NCI-H82 (cell line): Measurements from ENCODE around the gene EDEM2.
"Not testable (repeated sequence)": the region's sequence is repeated elsewhere in the genome, so short reads cannot be mapped to it uniquely, and the experiment has no call there.

Source experiments
- DNase-seq: peaks from one replicate; lab custom pipeline; 2025; lab: John Stamatoyannopoulos, UW

EDEM2 gene

DNA sequence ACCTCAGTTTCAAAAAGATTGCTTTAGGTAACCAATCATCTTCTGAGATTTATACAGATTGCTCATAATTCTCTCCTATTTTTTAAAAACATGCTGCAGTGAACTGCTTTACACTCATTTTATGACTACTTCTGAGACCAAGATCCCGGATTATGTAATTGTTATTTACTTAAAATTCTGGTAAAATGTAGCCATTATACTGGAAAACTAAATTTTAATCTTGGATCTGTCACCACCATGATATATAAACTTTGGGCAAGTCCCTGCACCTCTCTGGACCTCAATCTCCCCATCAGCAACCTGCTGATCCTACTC, 24.3 kb upstream of the EDEM2 start:
- DNase-seq = no peak

DNA sequence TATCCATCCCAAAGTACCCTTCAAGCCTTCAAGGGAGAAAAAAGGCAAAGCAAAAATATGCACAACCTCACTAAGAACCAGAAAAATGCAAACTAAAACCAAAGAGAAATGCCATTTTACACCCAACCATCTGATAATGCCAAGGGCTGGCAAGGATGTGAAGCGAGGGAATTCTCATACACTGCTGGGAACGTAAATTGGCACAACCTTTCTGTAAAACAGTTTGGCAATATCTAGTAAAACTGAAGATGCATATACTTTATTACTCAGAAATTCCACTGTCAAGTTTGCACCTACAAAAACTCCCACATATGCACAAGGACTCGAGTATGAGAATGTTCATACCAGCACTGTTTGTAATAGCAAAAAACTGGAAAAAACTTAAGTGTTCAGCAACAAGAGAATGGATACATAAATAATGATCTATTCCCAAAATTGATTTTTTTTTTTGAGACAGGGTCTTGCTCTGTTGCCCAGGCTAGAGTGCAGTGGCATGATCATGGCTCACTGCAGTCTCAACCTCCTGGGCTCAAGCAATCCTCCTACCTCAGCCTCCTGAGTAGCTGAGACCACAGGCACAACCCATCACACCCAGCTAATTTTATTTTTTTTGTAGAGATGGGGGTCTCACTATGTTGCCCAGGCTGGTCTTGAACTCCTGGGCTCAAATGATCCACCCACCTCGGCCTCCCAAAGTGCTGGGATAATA, 21.7 kb upstream of the EDEM2 start:
- DNase-seq = not testable (repeated sequence)

DNA sequence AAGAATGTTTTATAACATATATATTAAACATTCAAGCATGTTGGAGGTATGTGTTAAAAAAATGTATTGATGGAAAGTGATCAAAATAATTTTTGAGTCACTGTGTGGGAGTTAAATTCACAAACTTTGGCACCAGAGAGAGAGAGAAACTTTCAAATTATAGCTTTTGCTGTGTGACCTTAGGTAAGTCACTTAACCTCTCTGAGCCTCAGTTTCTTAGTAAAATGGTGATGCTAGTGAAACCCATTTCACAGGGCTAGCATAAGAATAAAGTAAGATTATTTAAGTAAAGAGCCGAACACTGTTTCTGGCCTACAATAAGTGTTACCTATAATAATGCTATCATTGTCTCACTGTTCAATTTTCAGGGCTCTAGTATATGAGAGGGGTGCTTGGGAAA, 20.7 kb upstream of the EDEM2 start:
- DNase-seq = no peak

DNA sequence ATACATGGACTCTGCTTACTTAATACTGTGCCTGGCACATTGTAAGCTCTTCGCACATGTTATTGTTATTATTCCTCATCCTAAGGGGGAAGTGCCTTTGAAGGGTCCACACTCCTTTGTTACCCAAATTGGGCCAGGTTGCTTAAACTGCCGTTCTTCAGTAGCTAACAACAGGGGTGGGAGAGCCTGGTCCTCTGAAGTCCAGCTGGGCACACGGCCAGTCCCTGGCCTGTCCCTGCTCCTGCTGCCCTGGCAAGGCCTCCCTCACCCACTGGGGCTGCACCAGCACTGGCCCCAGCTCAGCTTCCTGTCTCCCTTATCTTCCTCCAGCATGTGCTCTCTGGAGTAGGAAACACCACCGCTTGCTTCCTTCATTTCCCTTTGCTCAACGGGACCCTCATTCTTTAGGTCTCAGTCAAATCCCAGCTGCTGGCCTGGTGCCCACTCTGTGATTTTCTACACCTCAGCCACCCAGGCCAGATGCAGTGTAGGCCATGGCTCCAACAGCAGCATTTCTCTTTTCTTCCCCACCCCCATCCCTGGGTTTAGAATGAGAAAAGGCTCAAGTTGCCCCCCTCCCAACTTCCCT, 19.2 kb upstream of the EDEM2 start:
- DNase-seq = peak; percentile 43

DNA sequence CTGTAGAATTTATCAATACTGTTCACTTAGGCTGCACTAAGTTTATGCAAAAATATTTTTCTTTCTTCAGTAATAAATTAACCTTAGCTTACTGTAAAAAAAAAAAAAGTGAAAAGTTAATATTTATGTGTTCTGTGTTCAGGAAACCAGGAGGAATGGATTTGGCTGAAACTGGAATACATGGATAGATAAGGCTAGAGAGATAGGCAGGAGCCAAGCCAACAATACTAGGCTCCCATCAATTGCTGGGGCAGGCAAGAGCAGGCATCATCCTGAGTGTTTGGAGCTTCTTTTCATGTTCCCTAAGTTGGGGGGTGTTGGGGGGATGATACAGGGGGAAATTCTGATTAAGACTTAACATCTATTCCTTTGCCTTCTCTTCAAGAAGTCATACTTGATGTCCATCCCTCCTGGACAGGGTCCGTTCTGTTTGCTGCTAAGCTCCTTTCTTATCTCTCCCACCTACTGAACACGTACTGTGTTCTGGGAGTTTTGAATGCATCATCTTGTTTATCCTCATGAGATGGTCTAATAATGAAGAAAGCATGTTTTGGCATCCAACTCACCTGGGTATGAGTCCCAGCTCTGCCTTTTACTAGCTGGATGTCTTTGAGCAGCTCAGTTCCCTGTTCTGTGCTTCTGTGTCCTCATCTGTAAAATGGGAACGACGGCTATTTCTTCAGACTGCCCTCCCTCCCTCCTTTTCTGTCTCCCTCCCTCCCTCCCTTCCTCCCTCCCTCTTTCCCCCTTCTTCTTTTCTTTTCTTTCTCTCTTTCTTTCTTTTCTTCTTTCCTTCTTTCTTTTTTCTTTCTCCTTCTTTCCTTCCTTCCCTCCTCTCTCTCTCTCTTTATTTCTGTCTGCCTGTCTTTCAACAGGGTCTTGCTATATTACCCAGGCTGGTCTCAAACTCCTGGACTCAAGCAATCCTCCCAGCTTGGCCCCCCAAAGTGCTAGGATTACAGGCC, 18.4 kb upstream of the EDEM2 start:
- DNase-seq = no peak

DNA sequence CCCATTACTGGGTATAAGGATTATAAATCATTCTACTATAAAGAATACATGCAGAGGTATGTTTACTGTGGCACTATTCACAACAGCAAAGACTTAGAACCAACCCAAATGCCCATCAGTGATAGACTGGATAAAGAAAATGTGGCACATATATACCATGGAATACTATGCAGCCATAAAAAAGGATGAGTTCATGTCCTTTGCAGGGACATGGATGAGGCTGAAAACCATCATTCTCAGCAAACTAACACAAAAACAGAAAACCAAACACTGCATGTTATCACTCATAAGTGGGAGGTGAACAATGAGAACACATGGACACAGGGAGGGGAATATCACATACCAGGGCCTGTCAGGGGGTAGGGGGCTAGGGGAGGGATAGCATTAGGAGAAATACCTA, 17.4 kb upstream of the EDEM2 start:
- not testable (repeated sequence) for DNase-seq

DNA sequence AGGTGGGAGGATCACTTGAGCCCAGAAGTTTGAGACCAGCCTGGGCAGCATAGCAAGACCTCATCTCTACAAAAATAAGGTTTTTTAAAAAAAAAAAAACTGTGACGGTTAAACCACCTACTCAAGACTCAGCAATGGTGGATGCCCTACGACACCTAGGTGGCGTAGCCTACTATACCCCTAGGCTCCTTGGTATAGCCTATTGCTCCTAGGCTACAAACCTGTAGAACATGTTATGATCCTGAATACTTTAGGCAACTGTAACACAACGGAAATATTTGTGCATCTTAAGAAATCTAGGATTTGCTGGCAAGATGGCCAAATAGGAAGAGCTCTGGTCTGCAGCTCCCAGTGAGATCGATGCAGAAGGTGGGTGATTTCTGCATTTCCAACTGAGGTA, 13.2 kb upstream of the EDEM2 start:
- not testable (repeated sequence) for DNase-seq

DNA sequence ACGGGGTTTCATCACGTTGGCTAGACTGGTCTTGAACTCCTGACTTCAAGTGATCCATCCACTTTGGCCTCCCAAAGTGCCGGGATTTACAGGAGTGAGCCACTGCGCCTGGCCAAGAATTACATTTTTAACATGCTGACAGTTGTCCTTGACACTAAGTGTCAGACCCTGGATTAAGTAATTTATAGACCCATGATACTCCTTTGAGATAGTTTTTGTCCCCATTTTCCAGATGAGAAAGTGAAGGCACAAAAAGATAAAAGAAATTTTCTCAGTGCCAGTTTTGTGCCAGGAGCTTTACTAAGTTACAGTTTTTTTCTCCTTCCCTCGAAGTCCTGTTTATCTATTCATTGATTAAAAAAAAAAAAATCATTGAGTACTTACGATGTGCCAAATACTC, 9.8 kb upstream of the EDEM2 start:
- no peak for DNase-seq

DNA sequence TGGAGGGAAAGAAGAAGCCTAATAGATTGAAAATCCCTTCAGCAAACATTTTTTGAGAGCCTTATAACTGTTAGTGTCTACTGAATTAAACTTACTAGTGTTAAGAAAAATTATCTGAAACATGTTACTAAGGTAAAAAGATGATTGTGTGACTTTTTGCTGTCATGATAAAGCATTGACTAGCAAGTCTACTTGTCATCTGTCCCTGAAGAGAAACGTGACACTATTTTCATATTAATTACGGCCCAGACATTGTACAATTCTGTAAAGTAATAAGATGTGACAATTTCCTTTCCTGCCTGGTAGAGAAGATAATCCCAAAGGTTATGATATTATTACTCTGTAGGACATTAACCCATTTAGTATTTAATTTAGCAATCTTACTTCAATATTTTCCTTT, 8.8 kb upstream of the EDEM2 start:
- no peak for DNase-seq

DNA sequence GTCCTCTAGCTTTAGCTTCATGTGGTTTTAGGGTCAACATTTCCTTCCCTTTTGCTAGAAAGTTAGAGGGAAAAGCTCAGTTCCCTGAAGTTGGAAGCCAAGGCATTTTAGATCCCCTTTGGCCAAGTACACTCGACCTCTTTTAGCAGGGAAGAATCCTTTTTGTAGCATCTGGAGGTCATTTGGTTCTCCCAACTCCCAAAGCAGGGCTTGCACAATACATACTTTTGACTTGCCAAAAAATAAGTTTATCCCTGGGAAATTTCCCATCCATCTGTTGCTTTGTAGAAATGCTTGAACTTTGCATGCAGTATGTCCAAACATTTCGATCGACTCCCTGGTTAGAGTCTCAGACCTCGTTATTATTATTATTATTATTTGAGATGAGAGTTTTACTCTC, 4.6 kb upstream of the EDEM2 start:
- no peak for DNase-seq

DNA sequence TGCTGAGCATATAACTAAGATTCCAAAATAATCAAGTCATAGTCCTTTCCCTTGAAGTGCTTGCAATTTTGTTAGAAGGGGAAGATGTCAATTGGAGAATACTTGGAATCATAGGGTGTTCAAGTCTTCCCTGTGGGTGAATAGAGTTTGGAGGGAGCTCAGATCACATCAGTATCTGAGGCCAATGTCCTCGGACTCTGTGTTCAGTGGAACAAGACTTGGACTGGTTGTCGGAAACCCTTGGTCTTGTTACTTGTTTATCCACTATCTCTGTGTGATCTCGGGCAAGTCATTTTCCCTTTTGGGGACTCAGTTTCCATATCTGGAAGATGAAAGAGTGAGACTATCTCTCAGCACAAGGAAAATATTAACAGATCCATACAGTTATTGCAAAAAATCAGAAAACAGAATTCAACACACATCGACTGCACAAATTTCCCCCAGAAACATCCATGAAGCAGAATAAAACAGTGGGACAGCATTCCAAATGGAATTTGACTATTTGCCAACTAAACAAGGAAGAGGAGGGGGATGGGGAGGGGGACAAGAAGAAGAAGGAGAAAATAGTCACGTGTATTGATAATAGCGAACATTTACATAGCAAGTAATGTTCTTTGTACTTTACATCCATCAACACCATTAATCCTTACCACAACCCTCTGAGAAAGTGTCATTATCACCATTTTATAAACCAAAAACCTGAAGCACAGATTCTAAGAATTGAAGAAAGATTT, 3.9 kb upstream of the EDEM2 start:
- no peak for DNase-seq

DNA sequence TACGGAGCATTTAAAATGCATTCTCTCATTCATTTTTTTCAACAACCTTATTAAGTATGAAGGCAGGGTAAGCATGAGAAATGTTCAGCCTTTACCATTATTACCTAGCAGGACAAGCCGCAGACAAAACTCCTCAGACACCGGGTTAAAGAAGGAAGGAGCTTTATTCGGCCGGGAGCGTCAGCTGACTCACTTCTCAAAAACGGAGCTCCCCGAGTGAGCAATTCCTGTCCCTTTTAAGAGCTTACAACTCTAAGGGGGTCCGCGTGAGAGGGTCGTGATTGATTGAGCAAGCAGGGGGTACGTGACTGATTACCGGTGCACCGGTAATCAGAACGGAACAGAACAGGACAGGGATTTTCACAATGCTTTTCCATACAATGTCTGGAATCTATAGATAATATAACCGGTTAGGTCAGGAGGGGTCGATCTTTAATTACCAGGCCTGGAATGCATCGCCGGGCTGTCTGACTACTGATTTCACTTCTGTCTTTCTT, 487 bp upstream of the EDEM2 start:
- DNase-seq = peak; percentile 66

DNA sequence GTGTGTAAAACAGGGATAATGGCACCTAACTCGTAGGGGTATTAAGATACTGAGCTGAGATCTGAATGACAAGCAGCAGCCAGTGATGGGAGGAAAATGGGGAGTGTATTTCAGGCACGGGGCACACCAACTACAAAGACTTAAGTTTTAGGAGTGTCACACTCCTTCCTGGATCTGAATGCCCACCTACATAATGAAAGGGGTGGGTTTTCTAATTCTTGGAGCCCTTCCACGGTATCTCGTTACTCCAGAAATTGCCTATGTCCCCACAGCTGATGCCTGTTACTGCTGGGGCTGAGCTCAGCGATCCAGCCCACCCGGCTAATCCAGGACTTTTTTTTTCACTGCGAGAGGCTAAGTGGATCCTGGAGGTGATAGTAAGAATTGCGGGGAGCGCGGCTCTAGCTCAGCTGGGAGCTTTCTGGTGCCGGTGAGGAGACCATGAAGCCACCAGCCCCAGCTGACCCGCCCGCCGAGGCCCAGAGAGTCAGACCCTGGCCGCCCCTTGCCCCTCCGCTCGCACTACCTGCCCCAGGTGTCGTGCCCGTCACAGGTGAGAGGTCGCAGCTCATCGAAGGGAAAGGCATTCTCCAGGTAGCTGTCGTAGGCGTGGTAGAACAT, 727 bp downstream of the EDEM2 start:
- peak; percentile 82 for DNase-seq

DNA sequence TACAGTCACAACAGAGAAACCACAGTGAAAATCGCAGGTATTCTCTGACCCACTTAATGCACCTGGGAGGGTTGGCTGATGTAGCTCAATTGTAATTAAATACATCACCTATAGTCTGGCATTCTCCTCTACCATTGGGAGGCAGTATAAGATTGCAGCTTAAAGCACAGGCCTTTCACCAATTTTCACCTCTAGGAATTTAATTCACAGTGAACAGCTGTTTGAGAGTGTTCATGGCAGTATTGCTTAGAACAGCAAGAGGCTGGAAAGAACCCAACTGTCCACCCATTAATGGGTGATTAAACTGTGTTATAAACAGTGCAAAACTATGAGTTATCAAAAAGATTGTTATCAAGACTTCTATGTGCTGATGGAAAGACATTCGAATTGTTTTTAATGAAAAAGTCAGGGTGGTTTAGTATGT, 2.0 kb downstream of the EDEM2 start:
- peak; percentile 86 for DNase-seq

DNA sequence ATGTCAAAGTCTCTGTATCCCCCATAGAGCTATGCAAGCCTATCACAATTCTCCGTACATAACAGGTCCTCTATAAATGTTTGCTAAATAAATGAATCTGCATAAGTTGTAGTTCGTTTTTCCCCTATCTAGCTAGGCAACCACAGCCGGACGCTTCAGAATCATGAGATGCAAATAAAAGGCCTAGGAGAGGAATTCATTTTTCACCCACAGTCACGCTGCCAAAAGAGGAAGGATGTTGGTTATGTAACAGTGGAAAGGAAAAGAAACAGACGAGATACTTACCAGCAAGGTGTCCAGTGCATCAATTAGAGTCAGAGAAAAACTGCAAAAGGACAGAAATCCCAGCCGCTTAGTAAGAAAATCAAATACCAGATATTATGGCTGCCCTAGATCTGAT, 2.4 kb downstream of the EDEM2 start:
- DNase-seq = no peak

DNA sequence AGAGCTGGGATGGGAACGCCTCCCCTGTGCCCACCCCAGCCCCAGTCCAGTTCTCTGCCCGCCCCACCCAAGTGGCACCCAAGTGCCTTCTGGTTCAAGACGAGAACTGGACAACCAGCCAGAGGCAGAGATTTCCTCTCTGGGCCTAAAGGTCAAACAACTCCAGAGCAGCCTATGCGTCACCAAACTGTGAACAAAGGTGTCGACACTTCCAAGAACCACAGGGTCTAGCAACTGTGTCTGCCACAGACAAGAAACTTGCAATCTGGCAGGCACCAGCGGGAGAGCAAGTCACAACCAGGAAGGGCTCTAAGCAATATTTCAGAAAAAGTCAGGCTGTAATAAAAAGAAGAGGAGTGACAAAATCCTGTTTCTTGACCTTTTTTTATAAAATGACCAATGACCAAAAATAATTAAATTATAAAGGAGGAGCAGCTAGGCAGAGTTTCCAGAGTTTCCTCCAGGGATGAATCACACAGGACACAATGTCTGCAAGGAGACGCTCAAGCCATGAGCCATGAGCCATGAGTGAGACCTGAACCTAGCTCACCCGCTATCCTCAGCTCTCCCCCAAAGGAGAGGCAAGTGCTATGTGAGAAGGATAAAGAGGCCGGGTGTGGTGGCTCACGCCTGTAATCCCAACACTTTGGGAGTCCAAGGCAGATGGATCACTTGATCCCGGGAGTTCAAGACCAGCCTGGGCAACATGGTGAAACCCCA, 11.1 kb downstream of the EDEM2 start:
- DNase-seq = no peak

DNA sequence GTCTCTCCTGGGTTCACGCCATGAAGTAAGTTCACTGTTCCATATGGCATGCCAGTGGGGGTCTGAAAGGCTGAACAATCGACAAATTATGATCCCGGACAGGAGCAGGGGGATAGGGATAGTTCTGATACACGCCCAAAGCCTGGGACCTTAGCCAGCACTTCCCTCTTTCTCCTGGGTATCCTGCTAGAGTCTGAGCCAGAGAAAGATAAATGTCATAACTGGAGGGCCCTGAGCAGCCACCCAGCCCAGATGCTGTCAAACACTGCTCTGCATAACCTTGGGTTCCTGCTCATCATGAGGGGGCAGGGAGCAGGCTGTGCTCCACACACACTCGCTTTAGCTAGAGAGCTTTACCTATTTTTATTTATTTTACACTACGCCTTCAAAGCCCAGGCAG, 12.3 kb downstream of the EDEM2 start:
- DNase-seq = no peak

DNA sequence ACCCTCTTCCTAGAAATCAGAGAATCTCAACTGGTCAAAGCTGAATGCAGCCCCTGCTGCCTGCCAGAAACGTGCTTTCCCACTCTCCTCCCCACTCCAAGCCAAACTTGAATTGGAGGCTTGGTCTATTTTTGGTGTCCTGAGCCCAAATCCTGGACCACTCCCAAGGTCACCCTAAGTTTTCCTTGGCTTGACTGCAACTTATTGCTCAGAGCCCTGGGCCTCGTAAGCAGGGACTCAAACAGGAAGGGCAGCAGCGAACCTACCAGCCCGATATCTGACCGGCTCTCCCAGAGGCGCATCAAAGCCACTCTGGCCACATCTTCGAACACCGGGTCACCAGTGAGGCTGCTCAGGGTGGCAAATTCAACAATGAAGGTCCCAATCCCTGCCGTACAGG, 12.7 kb downstream of the EDEM2 start:
- DNase-seq = no peak

DNA sequence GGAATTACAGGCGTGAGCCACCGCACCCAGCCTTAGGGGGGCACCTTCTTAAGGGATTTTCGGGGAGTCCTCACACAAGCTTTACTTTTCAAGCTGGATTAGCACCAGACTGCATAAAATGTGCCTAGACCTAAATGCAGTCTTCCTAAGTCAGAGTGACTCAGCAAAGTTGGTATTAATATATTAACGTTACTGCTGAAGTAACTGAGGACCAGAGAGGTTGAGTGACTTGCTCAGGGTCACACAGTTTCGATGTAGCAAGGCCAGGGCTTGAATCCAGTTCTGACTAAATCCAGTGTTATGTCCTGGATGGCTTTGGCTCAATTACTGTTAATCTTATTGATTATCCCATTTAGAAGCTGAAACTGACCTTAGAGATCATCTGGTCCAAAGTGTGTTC, 13.4 kb downstream of the EDEM2 start:
- DNase-seq = no peak

DNA sequence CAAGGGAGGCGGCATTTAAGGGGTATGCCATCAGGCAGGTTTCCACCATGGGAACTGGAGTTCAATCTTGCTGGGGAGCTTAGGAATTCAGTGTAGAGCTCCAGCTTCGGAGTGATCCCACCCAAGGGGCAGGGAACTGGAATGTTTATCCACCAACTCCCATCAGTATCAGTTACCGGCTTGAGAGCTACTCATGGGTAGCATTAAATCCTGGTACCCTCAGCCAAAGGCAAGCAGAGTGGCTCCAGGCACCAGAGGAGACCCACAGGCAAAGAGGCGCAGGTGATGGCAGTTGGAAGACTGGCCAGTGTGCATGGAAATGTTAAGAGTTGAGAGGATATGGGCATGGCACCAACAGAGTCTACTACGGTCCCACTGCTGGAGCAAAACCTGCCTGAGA, 14.1 kb downstream of the EDEM2 start:
- no peak for DNase-seq

DNA sequence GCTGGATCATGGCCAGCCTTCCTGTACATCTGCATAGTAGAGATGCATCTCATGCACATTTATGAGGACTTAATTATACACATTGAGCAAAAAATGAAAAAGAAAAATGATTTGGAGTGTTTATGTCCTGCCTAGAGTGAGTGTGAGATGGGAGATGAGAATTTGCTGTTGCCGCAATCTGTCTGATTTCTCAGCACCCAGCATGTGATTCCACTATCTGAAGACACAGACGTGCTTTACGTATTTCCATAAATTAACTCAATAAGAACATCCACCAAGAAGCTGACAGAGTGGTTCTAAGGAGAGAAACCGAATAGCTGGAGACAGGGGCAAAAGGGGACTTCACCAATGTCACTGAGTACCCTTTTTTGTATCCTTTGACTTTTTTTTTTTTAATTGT, 15.2 kb downstream of the EDEM2 start:
- DNase-seq = no peak
